ENCODE data around the gene PYGB.

PYGB gene

GRCh38 chr20:25233016-25233772 lies 14.7 kb upstream of the PYGB start:
- H3K36me3 ChIP-seq (ENCODE audit: control insufficient read depth in 2 of 2, insufficient read depth in 1 of 2, low read length in 2 of 2) = no peaks in the 10 kb centered on the region
- no peaks in the 10 kb centered on the region for H3K9me3 ChIP-seq (ENCODE audit: control insufficient read depth, insufficient read depth, low read depth, low read length)
- H3K27ac ChIP-seq (ENCODE audit: extremely low read depth, low read depth, low read length) = no peak overlapping the region
- H3K4me3 ChIP-seq (ENCODE audit: low read depth, low read length) = no peak overlapping the region
- ChIA-PET POLR2A (interaction anchor here (0.5 to 1.3 kb wide), 2 partner anchors 9 to 14 kb away, joined by 3 to 8 read pairs; partner anchors contain the start of gene PYGB), CTCF (interaction anchor here (0.6 to 2.5 kb wide), 4 partner anchors 13 to 116 kb away, joined by 3 to 10 read pairs (median 3); no protein-coding TSS in a partner anchor)
- H3K4me1 ChIP-seq (ENCODE audit: control insufficient read depth, insufficient read depth, low read length) = peaks cover 9% of the 10 kb centered on the region
- TF ChIP-seq ZNF211 (tag by site-specific recombination; IDR thresholded peaks at IDR 0.05; ENCODE audit: low read depth) (no peak), ZBTB10 (tag by site-specific recombination; IDR thresholded peaks at IDR 0.05) (no peak), ZNF837 (tag by site-specific recombination; IDR thresholded peaks at IDR 0.05) (no peak), ZNF596 (tag by site-specific recombination; IDR thresholded peaks at IDR 0.05) (no peak), ZNF341 (tag by site-specific recombination; IDR thresholded peaks at IDR 0.05; ENCODE audit: low read depth) (no peak), ZNF24 (tag by site-specific recombination; IDR thresholded peaks at IDR 0.05) (no peak), ZBTB8A (tag by site-specific recombination; IDR thresholded peaks at IDR 0.05) (peak; percentile 59), ZBTB48 (tag by site-specific recombination; IDR thresholded peaks at IDR 0.05) (no peak), ZNF121 (tag by site-specific recombination; IDR thresholded peaks at IDR 0.05) (no peak), ZBTB44 (tag by site-specific recombination; IDR thresholded peaks at IDR 0.05) (no peak), KLF1 (tag by site-specific recombination; IDR thresholded peaks at IDR 0.05) (peak; percentile 88), ZBTB20 (tag by site-specific recombination; IDR thresholded peaks at IDR 0.05) (no peak), EGR2 (tag by site-specific recombination; IDR thresholded peaks at IDR 0.05; ENCODE audit: low read depth) (peak; percentile 58; the same call in 1 of the 2 replicates), ZNF624 (tag by site-specific recombination; IDR thresholded peaks at IDR 0.05) (no peak), REST (tag by site-specific recombination; IDR thresholded peaks at IDR 0.05) (no peak), ZNF114 (tag by site-specific recombination; IDR thresholded peaks at IDR 0.05) (no peak), KLF10 (tag by site-specific recombination; IDR thresholded peaks at IDR 0.05) (peak; percentile 60), ZBTB17 (tag by site-specific recombination; IDR thresholded peaks at IDR 0.05) (peak; percentile 54; the same call in 1 of the 2 replicates), GLIS1 (tag by site-specific recombination; IDR thresholded peaks at IDR 0.05) (peak; percentile 62), PRDM10 (tag by site-specific recombination; IDR thresholded peaks at IDR 0.05) (peak; percentile 77), ZSCAN30 (tag by site-specific recombination; IDR thresholded peaks at IDR 0.05) (peak; percentile 65; the same call in 1 of the 2 replicates), HOXC10 (CRISPR knock-in tag; IDR thresholded peaks at IDR 0.05) (no peak), HOXA7 (CRISPR knock-in tag; IDR thresholded peaks at IDR 0.05; ENCODE audit: borderline replicate concordance) (no peak), ZSCAN16 (tag by site-specific recombination; IDR thresholded peaks at IDR 0.05) (no peak), ZFHX2 (tag by site-specific recombination; conservative IDR thresholded peaks at IDR 0.05) (peak; percentile 52), ZNF704 (tag by site-specific recombination; IDR thresholded peaks at IDR 0.05) (no peak)
